Brain pericyte (primary cell): ENCODE measurements around the gene SHC1.

Experiments used
- DNase-seq: peaks from one replicate; pipeline ENCODE4 v3.0.0-alpha.2; 2012; ENCODE audit warnings: low read depth, low spot score

Gene SHC1

DNA sequence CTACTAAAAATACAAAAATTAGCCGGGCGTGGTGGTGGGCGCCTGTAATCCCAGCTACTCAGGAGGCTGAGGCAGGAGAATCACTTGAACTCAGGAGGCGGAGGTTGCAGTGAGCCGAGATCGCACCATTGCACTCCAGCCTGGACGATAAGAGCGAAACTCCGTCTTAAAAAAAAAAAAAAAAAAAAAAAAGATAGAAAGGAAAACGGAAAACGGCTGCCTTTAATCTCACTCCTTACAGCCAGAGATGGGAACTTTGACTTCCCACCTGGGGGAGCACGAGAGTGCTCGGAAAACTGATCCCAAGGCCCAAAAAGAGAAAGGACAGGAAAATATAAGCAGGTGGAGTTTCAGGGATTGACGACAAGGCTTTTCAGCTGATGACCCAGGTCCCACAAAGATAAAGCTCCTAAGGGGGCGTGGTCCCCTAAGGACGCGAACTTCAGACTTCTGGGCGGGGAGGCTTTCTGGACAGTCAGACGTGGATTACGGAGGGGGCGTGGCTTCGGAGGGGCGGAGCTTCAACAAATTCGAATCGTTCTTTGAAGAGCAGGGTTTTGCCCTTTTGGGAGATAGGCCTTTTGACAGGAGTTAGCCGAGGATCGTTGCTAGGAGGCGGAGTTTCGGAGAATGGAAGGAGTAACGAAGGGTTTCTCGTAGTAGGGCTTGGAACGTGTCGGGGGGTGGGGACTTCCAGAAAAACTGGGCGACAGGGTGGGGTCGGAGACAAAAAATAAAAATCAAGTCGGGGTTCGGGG lies 3.0 kb upstream of the SHC1 start:
- DNase-seq: peak; percentile 79

DNA sequence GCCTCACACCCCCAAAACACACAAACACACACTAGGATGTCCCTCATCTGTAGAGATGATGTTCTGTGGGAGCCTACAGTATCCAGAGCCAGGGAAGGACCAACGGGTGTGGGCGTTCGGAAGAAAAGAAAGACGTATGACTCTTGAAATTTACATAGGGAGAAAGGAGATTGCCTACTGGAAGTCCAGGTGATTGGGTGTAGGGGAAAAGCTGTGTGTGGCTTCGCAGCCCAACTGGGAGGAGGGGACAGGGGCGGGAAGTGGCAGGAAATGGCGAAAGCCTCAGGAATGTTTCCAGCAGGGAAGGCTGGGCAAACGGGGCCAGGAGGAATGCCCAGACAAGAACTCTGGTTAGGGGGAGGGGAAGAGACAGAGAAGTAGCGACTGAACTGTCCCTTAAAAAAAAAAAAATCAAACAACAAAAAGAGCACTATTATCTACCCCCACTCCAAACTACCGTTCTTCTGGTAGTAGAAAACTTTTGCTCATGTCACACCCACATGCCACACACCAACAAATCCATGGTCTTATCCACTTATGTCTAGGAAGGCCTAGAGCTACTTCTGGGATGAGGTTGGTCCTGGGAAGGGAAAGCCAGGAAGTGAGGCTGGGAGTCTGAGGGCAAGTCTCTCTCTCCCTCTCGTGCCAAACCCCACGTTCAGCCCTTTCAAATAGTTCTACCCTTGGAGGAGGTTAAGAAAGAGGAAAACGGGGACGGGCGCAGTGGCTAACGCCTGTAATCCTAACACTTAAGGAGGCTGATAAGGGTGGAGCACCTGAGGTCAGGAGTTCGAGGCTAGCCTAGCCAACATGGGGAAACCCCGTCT lies 2.2 kb upstream of the SHC1 start:
- no peak for DNase-seq

DNA sequence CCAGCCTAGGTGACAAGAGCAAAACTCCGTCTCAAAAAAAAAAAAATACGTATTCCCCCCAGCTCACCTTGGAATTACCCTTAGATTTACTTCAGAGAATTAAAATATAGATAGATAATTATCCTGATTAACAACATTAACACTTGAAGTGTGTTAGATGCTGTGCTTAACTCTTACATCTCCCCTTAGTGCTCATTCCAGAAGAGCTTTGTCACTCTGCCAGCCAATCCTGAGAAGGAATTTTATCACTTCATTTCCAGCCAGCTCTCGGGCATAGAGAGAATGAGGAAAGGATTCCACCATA lies 1.6 kb upstream of the SHC1 start:
- no peak for DNase-seq

DNA sequence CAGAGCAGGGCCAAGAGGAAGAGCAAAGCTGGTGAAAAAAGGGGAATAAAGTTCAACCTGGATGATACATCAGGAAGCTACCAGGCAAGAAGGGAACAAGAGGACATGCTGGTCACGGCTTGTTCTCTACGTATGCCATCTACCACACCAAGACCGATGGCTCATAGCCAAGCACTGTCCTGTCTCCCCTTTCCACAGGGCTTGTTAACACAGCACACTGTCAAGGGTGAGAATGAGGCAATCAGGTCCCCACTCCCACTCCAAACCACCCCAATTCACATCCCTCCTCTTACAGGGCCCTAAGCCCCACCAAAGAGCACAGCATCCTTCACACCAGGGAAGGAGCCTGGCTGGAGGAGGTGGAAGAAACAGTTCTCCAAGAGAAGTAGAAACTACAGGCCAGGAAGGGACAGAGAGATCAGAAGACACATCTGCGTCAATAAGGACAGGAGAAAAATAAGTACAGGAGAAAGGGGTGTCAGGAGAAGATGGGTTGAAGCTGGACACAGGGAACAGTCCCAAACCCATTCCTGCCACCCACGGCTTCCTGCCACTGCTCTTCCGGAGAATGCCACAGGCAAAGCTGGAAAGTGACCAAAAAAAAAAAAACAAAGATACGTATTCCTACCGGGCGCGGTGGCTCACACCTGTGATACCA lies 923 bp upstream of the SHC1 start:
- no peak for DNase-seq

DNA sequence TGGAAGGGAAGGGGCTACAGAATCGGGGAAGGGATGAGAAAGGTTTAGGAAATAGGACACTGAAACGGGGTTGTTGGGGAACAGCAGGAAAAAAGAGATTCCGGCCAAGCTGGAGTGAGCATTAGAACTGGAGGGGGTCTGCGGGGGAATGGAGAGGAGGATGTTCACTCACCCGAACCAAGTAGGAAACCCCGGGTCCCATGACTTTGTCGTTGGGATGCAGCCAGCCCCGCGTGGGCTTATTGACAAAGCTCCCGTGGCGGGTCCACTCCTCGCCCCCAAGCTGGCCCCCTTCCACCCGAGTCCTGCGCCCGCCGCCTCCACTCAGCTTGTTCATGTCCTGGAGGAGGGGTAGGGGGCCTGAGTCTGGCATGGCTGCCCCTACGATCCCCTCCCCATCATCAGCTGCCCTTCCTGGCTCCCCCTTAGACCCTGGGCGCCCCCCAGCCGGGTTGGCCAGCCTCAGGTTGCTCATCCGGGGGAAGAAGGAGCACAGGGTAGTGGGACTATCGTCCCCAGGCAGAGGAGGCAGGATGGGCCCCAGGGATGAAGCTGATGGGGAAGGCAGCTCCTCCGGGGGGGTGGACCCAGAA lies 591 bp downstream of the SHC1 start:
- DNase-seq: no peak

DNA sequence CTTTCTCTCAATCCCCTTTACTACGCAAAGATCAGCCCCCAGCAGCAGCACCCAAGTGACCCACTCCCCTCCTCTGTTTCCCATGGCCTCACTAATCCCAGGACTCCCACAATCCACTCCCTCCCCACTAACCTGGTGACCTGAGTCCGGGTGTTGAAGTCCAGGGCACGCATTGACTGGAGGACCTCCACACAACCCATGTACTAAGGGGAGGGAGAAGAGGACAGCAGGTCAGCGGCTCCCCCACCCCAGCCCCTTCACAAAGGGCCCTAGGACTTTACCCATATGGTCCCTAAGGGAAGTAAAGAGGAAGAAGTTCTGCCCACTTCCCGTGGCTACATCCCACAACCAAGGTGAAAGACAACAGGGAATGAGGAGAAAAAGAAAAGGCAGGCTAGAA lies 1.3 kb downstream of the SHC1 start:
- DNase-seq: no peak

DNA sequence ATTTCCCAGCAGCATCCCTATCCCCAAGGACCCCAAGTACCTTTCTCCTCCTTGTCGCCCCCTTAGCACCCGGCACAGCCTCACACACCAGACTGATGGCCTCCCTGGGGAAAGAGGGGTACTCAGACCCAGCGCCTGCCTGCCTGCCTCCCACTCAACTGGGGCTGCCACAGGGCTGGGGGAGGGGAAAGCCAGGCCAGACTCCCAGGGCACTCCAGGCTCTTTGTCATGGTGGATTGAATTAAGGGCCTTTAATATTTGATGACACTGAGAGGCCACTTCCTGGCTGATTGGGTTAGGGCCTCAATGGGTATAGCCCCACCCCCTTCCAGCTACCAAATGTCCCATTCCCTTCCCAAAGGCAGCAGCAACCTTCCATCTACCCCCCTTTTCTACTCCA lies 1.8 kb downstream of the SHC1 start:
- DNase-seq: no peak

DNA sequence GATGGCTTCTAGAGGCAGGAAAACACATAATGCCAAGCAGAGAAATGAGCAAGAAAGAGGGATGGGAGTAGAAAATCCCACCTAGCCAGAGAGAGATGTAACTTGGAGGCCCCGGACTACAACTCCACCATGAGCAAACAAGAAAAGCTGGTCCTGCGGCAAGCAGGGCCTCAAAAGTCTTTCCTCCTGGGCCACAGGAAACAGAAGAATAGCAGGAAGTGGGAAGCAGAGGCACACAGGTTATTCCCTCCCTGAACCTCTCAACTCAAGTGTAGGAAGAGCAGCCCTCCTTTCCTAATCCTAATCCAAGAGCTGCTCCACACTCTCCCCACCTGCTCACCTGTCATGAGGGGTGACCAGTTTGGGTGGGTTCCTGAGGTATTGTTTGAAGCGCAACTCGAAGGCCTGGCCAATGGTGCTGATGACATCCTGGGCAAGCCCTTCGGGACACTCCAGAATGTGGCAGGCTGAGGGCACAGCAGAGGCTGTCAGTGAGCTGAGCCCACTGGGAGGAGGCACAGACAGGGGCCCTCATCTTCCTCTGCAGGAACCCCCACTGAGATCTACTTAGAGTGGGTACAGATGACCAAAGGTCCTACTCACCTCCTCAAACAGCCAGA lies 3.1 kb downstream of the SHC1 start:
- no peak for DNase-seq

DNA sequence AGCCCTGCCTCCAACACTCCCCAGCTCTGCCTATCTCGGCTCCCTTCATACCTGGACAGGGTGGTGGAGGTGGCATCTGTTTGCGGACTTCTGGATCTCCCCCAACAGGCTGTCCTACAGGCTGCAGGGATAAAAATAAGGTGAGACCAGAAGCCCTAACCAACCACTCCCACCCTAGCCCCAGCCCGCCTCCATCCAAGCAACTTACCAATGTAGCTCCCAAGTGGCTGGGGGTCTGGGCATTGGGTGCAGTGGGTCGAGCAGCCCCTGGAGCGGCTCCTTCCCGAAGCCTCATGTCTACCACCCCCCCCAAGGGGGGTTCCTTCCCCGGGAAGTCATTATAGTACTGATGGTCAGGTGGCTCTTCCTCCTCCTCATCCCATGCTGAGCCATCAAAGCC lies 4.4 kb downstream of the SHC1 start:
- no peak for DNase-seq

DNA sequence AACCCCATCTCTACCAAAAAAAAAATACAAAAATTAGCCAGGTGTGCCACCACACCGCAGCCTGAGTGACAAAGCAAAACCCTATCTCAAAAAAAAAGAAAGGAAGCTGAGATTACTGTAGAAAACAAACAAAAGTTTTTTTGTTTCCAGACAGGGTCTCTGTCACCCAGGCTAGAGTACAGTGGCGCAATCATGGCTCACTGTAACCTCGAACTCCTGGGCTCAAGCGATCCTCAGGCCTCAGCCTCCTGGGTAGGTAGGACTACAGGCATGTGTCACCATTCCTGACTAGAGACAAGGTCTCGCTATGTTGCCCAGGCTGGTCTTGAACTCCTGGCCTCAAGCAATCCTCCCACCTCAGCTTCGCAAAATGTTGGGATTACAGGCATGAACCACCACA lies 6.2 kb downstream of the SHC1 start:
- DNase-seq: no peak

DNA sequence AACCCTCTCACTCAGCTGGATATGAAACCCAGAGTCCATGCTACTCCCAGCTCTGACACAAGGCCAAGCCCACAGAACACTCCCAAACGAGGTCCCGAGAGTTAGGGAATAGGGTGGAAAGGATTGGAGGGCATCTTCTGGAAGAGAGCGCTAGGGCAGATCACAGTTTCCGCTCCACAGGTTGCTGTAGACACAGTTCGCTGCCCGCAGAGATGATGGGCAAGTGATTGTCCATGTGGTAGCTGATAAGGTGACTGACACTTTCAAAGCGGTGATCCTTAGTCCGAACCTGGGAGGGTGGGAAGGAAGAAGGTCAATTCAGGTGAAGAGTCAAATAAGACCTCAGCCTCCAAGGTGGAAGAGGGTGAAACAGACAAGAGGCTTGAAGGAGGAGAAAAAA lies 6.9 kb downstream of the SHC1 start:
- DNase-seq: no peak

DNA sequence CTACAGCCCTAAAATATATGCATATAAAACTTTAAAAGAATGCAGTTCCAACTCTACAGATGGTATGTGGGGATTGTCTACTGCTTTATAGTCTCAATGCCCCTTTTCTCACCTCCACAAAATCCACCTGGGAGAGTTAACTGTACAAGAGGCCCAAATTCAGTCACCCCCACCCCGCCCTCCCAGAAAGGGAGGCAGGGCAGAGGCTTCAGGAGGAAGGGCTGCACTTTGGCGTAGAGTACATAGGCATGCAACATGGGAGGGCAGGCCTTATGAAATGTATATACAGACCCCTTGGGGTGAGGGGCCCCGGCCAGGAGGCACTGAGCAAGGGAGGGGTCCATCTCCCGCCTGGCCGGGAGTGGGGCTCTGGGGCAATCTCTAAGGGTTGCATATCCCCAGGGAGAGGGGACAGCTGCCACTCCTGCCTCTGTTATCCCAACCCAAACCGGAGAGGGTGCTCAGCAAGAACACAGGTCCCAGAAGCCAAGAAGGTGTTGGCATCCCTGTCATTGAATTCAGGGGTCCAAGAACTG lies 7.7 kb downstream of the SHC1 start:
- DNase-seq: no peak

DNA sequence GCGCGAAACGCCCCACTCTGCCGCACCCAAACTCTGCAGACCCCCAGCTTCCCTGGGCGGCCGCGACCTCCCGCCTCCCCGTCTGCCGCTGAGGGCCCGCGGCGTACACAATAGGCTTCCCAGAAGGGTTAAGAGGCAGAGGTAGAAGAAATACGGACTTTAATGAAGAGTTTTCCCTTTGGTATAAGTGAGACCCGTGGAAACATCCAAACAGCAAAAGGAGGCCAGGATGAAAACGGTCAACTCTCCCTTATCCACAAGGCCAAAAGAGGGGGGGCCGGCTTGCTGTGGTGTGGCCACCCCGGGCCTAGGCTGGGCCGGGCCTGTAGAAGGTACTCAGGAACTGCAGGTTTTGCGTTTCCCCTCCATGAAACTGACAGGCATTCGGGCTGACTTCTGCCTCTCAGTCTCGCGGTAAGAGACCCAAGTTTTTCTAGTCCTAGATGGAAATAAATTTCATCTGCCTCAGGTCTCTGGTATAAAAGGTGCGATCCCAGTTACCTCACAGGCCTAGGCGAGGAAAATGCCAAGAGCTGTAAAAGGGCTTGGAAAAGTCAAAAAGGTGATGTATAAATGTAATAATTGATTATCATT lies 8.3 kb downstream of the SHC1 start:
- DNase-seq: no peak

DNA sequence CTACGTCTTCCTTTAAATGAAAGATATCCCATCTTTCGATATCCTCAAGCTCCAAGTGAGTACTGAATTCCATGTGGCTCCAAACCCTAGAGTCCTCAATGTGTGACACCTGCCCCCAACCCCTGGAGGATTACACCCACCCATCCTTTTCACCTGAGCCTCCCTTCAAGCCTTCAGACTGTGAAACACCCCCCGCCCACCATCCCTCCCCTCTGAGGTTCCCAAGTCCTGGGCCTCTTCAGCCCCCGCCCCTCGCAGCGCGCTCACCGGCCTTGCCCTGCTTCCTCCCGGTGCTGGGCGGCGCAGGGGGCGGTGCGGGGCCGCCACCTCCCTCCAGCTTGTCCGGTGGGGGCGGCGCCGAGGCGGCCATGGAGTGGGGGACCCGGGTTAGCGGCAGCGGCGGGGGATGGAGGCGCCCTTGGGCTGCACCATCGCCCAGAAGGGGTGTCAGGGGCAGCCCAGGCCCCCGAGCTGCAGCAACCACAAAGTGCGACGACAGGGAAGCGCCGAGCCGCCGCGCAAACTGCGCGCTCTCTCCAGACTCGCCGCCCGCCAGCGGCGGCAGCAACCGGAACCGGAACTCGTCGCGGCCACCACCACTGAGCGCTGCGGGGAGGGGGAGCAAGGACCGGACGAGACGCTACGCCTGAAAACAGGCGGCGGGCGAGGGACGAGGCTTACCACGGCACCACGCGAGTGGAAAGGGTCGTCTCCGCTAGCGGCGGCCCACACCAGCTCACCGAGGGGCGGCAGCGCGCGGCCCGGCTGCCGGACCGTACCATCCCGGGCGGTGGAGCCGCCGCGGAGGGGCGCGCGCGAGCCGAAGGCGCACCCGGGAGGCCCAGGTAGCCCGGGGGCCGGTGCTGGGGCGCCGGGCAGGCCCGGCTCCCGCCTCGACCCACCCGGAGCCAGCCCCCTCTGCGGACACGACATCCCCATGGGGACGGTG lies 9.1 kb downstream of the SHC1 start, which contains the start of gene PYGO2:
Gene PYGO2 (minus strand): TSS at position 576 of the 949 bp plus-strand sequence. CDS start 206 bp downstream, at position 370.
- peak; percentile 55 for DNase-seq

DNA sequence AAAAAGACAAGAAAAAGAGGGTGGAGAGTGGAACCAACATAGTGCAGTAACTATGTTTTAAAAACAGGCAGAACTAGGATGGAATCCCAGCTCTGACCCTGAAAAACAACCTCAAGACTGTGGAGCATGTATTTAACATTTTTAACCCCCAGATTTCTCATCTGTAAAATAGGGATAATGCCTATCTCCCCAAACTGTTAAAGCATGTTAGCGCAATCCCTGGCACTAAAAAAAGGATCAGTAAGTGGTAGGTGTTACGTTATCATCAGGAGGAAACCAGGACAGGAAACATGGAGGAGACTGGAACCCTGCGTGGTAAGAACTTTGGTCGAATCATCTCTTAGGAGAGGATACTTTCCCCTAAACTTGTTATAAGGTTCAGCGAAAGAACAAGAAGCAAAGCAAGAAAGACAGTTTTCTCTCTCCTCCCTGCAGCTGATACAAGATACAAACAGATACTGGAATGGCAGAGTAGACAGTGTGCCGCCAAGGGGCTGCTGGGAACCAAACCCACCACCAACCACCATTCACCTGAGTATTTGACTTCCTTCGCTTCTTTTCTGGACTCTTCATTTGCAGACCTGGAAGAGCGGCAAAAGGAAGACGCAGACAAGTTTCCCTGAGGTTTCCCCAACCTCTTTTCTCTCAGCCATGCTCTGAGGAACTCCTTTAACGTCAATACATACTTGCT lies 10.0 kb downstream of the SHC1 start:
- no peak for DNase-seq

DNA sequence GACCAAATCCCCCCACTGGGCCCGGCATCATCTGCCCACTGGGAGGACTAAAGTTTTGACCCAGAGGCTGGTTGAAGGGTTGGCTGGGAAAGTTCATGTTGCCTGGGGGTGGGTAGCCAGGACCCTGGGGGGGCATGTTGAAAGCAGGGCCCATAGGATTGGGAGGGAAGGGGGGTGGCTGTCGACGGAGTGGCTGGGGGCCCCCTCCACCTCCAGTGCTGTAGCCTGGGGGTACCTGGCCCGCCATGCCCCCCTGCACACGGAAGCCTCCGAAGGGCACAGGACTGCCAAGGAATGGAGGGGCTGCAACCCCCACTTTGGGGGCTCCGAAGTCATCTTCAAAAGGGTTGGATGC lies 11.1 kb downstream of the SHC1 start:
- DNase-seq: no peak

DNA sequence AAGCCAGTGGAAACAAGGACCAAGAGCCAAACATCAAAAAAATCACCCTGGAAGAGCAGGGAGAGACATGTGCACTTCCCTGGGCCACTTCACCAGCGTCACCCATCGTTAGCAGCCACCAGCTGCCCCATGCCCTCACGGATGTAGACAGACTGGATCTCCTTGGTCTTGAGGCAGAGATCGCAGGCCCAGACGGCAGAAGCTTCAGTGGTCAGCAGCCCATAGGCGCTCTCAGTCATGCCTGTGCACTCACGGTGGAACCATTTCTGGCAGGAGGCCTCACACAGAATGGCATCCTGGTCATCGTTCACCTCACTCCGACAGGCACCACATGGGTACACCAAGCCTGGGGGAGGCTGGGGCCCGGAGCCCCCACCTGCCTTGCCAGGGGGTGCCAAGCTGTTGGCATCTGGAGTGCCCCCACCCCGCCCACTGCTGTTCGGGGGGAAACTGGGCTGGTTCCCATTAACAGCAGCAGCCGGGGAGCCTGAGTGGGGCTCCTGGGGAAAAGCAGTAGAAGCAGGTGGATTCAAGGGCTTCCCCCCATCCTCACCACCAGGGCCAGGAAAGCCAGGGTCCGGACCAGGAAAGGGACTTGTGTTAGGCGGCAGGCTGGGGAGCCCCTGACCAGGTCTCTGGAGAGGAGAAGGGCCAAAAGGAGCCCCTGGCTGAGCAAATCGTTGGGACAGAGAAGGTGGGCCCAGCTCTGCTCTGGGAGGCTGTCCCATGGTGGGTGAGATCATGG lies 11.7 kb downstream of the SHC1 start:
- no peak for DNase-seq

DNA sequence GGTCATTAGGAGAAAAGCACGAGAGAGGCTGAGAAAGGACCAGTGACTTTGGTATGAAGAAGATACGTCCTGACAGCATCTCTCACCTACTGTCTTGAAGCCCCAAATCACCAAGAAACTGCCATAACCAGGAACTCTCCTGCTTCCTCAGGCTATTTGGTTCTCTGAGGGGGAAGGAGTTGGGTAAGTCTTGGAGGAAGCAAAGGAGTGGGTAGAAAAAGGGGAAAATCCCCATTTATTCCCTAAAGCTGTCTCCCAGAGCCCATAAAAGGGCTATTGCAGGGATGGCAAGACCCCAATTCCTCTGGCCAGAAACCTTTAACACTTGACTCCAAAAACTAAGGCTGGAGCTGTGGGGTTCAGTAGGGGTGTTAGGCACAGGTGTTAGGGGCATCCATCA lies 12.5 kb downstream of the SHC1 start:
- no peak for DNase-seq
